Right atrium auricular region (tissue), 2 donors: ENCODE results near the gene ERC2. TPM values are rescaled to one million over a fixed set of nuclear protein-coding genes. Genes with fewer than 3 reads are reported as not detected.

Source experiments
- DNase-seq: peaks from one replicate; pipeline ENCODE4 v3.0.0-alpha.2; 2019; ENCODE audit warnings: low spot score
- H3K27ac ChIP-seq, 2 donors: fragments of 200-600 bp; sonication (generic); 1 replicate in 1 of 2; 2 replicates in 1 of 2; pipeline ENCODE4 v1.5.1; 2016 to 2019
- H3K27me3 ChIP-seq, 2 donors: fragments of 200-600 bp; sonication (generic); one replicate each; pipeline versions ENCODE4 v1.5.1 to v1.6.0; 2017 to 2019
- H3K36me3 ChIP-seq: fragments of 200-600 bp; sonication (generic); one replicate; pipeline ENCODE4 v1.5.1; 2016
- H3K4me1 ChIP-seq, 2 donors: fragments of 200-600 bp; sonication (generic); one replicate each; pipeline versions ENCODE4 v1.5.1 to v1.6.0; 2017 to 2019
- H3K4me3 ChIP-seq, 2 donors: fragments of 200-600 bp; sonication (generic); 1 replicate in 1 of 2; 2 replicates in 1 of 2; pipeline ENCODE4 v1.5.1; 2017 to 2019; ENCODE audit warnings: mild to moderate bottlenecking in 1 of 2, moderate library complexity in 1 of 2
- H3K9me3 ChIP-seq, 2 donors: fragments of 200-600 bp; sonication (generic); one replicate each; pipeline ENCODE4 v1.5.1; 2019
- CTCF ChIP-seq, 2 donors: fragments of 200-600 bp; sonication (generic); IDR thresholded peaks; one replicate each; pipeline ENCODE4 v1.5.1; 2019; ENCODE audit warnings: antibody characterized with exemption in 2 of 2
- total RNA-seq, 2 donors: library from RNA; depleted of rRNA; stranded (reverse); fragments of >200 nt; gene quantifications; one replicate each; pipeline ENCODE4 v1.1.0, GENCODE V29; 2016

ERC2 gene
- total RNA-seq, 2 donors from 2014 or later, result 2.9 to 4.0 TPM

- Histone ChIP-seq H3K36me3 (no peaks in the 10 kb centered on the region), H3K4me1 (no peaks in the 10 kb centered on the region), H3K4me3 (no peak overlapping the region), H3K9me3 (no peaks in the 10 kb centered on the region), H3K27ac (no peak overlapping the region), H3K27me3 (no peaks in the 10 kb centered on the region)
- no peak for DNase-seq
- no peak for TF ChIP-seq CTCF (IDR thresholded peaks at IDR 0.05)
Measured at GRCh38 chr3:55531321-55531720, 936.9 kb downstream of the ERC2 start.

DNA sequence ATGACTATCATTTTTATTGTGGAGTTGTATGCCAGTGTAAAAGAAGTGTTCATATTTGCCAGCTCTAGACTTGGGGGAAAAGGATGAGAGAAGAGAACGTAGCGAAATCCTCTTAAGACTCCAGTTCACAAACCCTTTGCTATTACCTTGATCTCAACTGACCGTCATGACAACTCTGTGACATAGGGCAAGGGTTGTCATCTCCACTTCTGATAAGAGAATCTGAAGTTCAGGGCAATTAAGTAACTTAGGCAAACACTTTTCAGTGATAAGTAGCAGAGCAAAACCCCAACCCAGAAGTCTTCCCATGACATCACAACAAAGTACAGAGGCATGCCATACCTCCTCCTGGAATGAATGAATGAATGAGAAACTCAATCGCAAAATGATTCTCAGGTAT is 940.9 kb downstream of the ERC2 start:
- H3K9me3 ChIP-seq, result no peaks in the 10 kb centered on the region
- H3K27ac ChIP-seq, result no peak overlapping the region
- H3K4me1 ChIP-seq, result no peaks in the 10 kb centered on the region
- no peaks in the 10 kb centered on the region for H3K27me3 ChIP-seq
- no peak overlapping the region for H3K4me3 ChIP-seq
- H3K36me3 ChIP-seq, result no peaks in the 10 kb centered on the region
- TF ChIP-seq CTCF (IDR thresholded peaks at IDR 0.05), result no peak
- DNase-seq, result no peak

DNA sequence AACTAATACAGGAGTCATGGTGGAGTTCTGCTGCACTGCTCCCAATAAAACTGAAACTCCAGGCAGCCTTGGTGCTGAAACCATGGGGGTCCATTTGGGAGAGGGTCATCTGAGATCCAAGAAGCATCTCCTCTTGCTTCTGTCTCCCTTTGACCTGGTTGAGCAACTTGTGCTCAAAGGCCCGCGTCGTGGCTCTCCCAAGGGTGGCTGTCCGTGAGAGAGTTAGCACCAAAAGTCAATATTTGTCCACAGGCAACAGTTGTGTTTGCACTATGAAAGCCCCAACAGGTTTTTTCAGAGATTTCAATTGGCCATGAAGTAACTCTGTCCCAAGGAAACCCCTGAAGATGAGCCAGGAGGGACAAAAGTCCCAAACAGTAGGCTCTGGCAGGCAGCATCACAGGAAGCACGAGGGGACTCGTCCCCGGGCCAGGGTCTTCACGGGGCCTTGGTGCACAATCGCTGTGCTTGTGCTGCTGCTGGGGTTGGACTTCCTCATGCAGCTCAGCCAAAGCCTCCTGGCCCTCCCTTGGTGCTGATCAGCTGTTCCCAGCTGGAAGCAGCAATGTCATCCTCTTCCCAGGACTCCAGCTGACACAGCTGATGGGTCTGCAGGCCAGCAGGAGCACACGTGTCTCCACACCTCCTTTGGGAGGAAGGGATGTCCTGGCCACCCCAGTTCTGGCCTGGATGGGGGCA is 941.8 kb downstream of the ERC2 start:
- no peak for DNase-seq
- Histone ChIP-seq H3K4me1 (no peaks in the 10 kb centered on the region), H3K9me3 (no peaks in the 10 kb centered on the region), H3K27ac (no peak overlapping the region), H3K27me3 (no peaks in the 10 kb centered on the region), H3K36me3 (no peaks in the 10 kb centered on the region), H3K4me3 (no peak overlapping the region)
- TF ChIP-seq CTCF (IDR thresholded peaks at IDR 0.05), result no peak

DNA sequence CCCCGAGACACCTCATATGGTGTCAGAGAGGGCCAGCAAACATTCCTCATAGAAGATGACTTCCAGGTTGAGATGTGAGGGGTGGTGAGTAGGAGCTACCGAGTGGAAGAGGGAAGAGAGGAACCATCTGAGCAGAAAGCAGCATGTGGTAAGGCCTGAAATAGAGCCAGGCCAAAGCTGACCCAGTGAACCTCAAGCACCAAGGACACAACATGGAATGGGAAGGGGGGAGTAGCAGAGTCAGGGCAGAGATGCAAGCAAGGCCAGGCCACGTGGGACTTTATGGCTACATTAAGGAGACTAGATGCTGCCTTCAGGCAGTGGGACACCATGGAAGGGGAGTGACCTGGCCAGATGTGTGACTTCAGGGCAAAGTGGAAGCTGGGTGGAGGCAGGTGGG is 942.8 kb downstream of the ERC2 start:
- H3K4me3 ChIP-seq, result no peak overlapping the region

GRCh38 chr3:55524565-55525244 is 943.6 kb downstream of the ERC2 start:
- DNase-seq, result no peak
- H3K36me3 ChIP-seq, result no peaks in the 10 kb centered on the region
- H3K4me1 ChIP-seq, result no peaks in the 10 kb centered on the region
- no peaks in the 10 kb centered on the region for H3K9me3 ChIP-seq
- no peak overlapping the region for H3K27ac ChIP-seq
- H3K4me3 ChIP-seq, result no peak overlapping the region
- TF ChIP-seq CTCF (IDR thresholded peaks at IDR 0.05), result no peak
- no peaks in the 10 kb centered on the region for H3K27me3 ChIP-seq

More for the DNA sequence above, 942.8 kb downstream of the ERC2 start:
- Histone ChIP-seq H3K27me3 (no peaks in the 10 kb centered on the region), H3K9me3 (no peaks in the 10 kb centered on the region), H3K27ac (no peak overlapping the region), H3K4me1 (no peaks in the 10 kb centered on the region), H3K36me3 (no peaks in the 10 kb centered on the region)
- no peak for DNase-seq
- TF ChIP-seq CTCF (IDR thresholded peaks at IDR 0.05), result no peak
